IMR-90 (cell line): Measurements from ENCODE around the gene CACNB2. TPM values are rescaled to one million over a fixed set of nuclear protein-coding genes. Genes with fewer than 3 reads are reported as not detected.
A peak's percentile ranks its signal among the peaks of the same experiment; 100 is the strongest.

Source experiments
- ATAC-seq: fragments of 200-7000 bp; cut with Tn5 transposase; 2 replicates; pipeline ENCODE4 v1.9.1; 2020; ENCODE audit warnings: low read depth, mild to moderate bottlenecking, moderate library complexity
- BruUV-seq: library from RNA; stranded (reverse); fragments of 400-500 nt; replicated peaks from 2 replicates; lab custom pipeline; 2021; lab: Mats Ljungman, UMichigan
- CTCF ChIA-PET: fragments of 300-600 bp; formaldehyde crosslinking; extraction: SDS; loops from one replicate; lab custom pipeline; 2021; ENCODE audit warnings: antibody characterized with exemption; lab: Yijun Ruan, JAX
- POLR2A ChIA-PET: fragments of 300-600 bp; sonication (Branson Sonifier 250); formaldehyde crosslinking; loops from one replicate; lab custom pipeline; 2022; ENCODE audit warnings: antibody characterized with exemption; ENCODE audit not compliant: unreplicated experiment; lab: Charles Lee
- DNase-seq: peaks from one replicate; pipeline ENCODE4 v3.0.0; 2013
- H2AFZ ChIP-seq: replicated peaks from 2 replicates; pipeline ENCODE3; 2013; ENCODE audit warnings: low read length, mild to moderate bottlenecking; ENCODE audit not compliant: poor library complexity
- H2AK5ac ChIP-seq: 2 replicates; pipeline ENCODE4 v1.6.1; 2013; ENCODE audit warnings: low read depth, low read length, inconsistent platforms
- H2AK9ac ChIP-seq: replicated peaks from 2 replicates; pipeline ENCODE3; 2013; ENCODE audit warnings: mild to moderate bottlenecking, low read depth, low read length, moderate library complexity; ENCODE audit not compliant: poor library complexity
- H2BK120ac ChIP-seq: 2 replicates; pipeline ENCODE4 v1.6.1; 2013; ENCODE audit warnings: low read depth, low read length, inconsistent platforms
- H2BK15ac ChIP-seq: 3 replicates; pipeline ENCODE4 v1.6.1; 2013; ENCODE audit warnings: low read depth, low read length, inconsistent platforms
- H2BK20ac ChIP-seq: 2 replicates; pipeline ENCODE4 v1.6.1; 2013; ENCODE audit warnings: low read depth, mild to moderate bottlenecking, inconsistent platforms, low read length, moderate library complexity
- H2BK5ac ChIP-seq: 2 replicates; pipeline ENCODE4 v1.6.1; 2013; ENCODE audit warnings: mild to moderate bottlenecking, low read depth, low read length, inconsistent platforms; ENCODE audit not compliant: poor library complexity, severe bottlenecking
- H3K14ac ChIP-seq: replicated peaks from 2 replicates; pipeline ENCODE4 v1.6.1; 2013; ENCODE audit warnings: low read depth, low read length, inconsistent platforms
- H3K18ac ChIP-seq: 2 replicates; pipeline ENCODE4 v1.6.1; 2013; ENCODE audit warnings: low read depth, low read length, control low read depth
- H3K23ac ChIP-seq: 2 replicates; pipeline ENCODE4 v1.6.1; 2013; ENCODE audit warnings: low read depth, low read length, inconsistent platforms
- H3K27ac ChIP-seq: 2 replicates; pipeline ENCODE4 v1.5.1; 2013; ENCODE audit warnings: mild to moderate bottlenecking, control low read depth, low read length; ENCODE audit not compliant: insufficient read depth
- H3K27me3 ChIP-seq: 2 replicates; pipeline ENCODE4 v1.6.1; 2013; ENCODE audit warnings: low read length; ENCODE audit not compliant: control insufficient read depth, insufficient read depth
- H3K36me3 ChIP-seq: 2 replicates; pipeline ENCODE4 v1.6.1; 2013; ENCODE audit warnings: low read length, mixed read lengths; ENCODE audit not compliant: control insufficient read depth, insufficient read depth
- H3K4ac ChIP-seq: 2 replicates; pipeline ENCODE4 v1.6.1; 2013; ENCODE audit warnings: low read depth, low read length, inconsistent platforms
- H3K4me1 ChIP-seq: 2 replicates; pipeline ENCODE4 v1.6.1; 2013; ENCODE audit warnings: low read length, mixed read lengths; ENCODE audit not compliant: control insufficient read depth, insufficient read depth
- H3K4me2 ChIP-seq: 2 replicates; pipeline ENCODE4 v1.6.1; 2013; ENCODE audit warnings: low read depth, mild to moderate bottlenecking, control low read depth, low read length, moderate library complexity
- H3K4me3 ChIP-seq: 2 replicates; pipeline ENCODE4 v1.5.1; 2013; ENCODE audit warnings: low read depth, mild to moderate bottlenecking, control low read depth, low read length, moderate library complexity; ENCODE audit not compliant: insufficient read depth
- H3K56ac ChIP-seq: 2 replicates; pipeline ENCODE4 v1.6.1; 2013; ENCODE audit warnings: low read length, inconsistent platforms; ENCODE audit not compliant: insufficient read depth; ENCODE audit errors: extremely low read depth
- H3K79me1 ChIP-seq, 2 experiments: 2 replicates each; pipeline ENCODE4 v1.6.1; 2013; ENCODE audit warnings: low read length in 2 of 2, inconsistent platforms in 1 of 2, low read depth in 1 of 2
- H3K9ac ChIP-seq: 2 replicates; pipeline ENCODE4 v1.6.1; 2013; ENCODE audit warnings: low read depth, low read length, control low read depth
- H3K9me1 ChIP-seq: 2 replicates; pipeline ENCODE4 v1.6.1; 2013; ENCODE audit warnings: low read length, inconsistent platforms; ENCODE audit not compliant: insufficient read depth
- H3K9me3 ChIP-seq: 2 replicates; pipeline ENCODE4 v1.6.1; 2013; ENCODE audit warnings: low read length; ENCODE audit not compliant: control insufficient read depth, insufficient read depth
- H4K20me1 ChIP-seq: 2 replicates; pipeline ENCODE4 v1.6.1; 2013; ENCODE audit warnings: low read length, inconsistent platforms; ENCODE audit not compliant: insufficient read depth
- H4K5ac ChIP-seq: 2 replicates; pipeline ENCODE4 v1.6.1; 2013; ENCODE audit warnings: mild to moderate bottlenecking, low read depth, low read length, control low read depth
- H4K8ac ChIP-seq, 2 experiments: 2 replicates each; pipeline ENCODE4 v1.6.1; 2013; ENCODE audit warnings: low read depth in 2 of 2, low read length in 2 of 2, control low read depth in 1 of 2, inconsistent platforms in 1 of 2
- H4K91ac ChIP-seq: 2 replicates; pipeline ENCODE4 v1.6.1; 2013; ENCODE audit warnings: low read depth, low read length, inconsistent platforms; ENCODE audit not compliant: insufficient read depth
- RAD21 ChIP-seq: IDR thresholded peaks from 2 replicates; pipeline ENCODE4 v1.6.1; 2012; ENCODE audit warnings: low read length, improper control_type of control experiment
- USF2 ChIP-seq: fragments of 150-350 bp; IDR thresholded peaks from 2 replicates; pipeline ENCODE4 v1.6.1; 2017; ENCODE audit warnings: mild to moderate bottlenecking, antibody characterized with exemption, low read length, low read depth
- WGBS, 2 experiments: methylation state at CpG; one replicate each; pipeline versions ENCODE4 v1.1.5 to v1.1.7; 2013; ENCODE audit warnings: missing lambda C conversion rate in 2 of 2; ENCODE audit not compliant: insufficient read length in 1 of 2; ENCODE audit errors: extremely low coverage in 2 of 2; 5-methylcytosine and 5-hydroxymethylcytosine counted together
- dilution Hi-C: fragments of 300-500 bp; cut with HindIII; formaldehyde crosslinking; loops from one replicate; pipeline ENCODE4 v1.14.3; 2018; ENCODE audit warnings: low sequenced_read_pairs; ENCODE audit not compliant: unreplicated experiment
- in situ Hi-C: fragments of 300-500 bp; cut with MboI; formaldehyde crosslinking; loops from 3 replicates; pipeline ENCODE4 v1.14.3; 2019; ENCODE audit warnings: low sequenced_read_pairs, inconsistent platforms, mixed read lengths
- intact Hi-C: fragments of 100-400 bp; cut with micrococcal nuclease; formaldehyde crosslinking; loops from 2 replicates; pipeline ENCODE4 v1.10.0; 2022
- polyA plus RNA-seq, 3 experiments: library from polyadenylated mRNA; depleted of rRNA; stranded (reverse); fragments of >200 nt; gene quantifications; 2 replicates each; pipeline ENCODE4 v1.2.3, GENCODE V29; 2012; ENCODE audit warnings: low replicate concordance in 1 of 3
- total RNA-seq: library from RNA; depleted of rRNA; stranded (reverse); fragments of >200 nt; gene quantifications from 2 replicates; pipeline ENCODE4 v1.2.3, GENCODE V29; 2012

The CACNB2 gene
- total and polyA plus RNA-seq, 2 of the 4 experiments (the other 2 are of a cell fraction): 0.36 TPM

GRCh38 chr10:18472977-18473376 lies 332.8 kb downstream of the CACNB2 start:
- no TSS peak for BruUV-seq
- peak overlapping the region; percentile 69; the same call in 1 of the 2 replicates for H2BK20ac ChIP-seq
- no peak overlapping the region for H3K4me3 ChIP-seq
- H3K27ac ChIP-seq: no peak overlapping the region
- no peaks in the 10 kb centered on the region for H3K9me3 ChIP-seq
- no peaks in the 10 kb centered on the region for H3K36me3 ChIP-seq
- no peak overlapping the region for H2BK15ac ChIP-seq
- intact Hi-C loops (no loop called here), dilution Hi-C loops (no loop called here), in situ Hi-C loops (no loop called here)
- H3K79me1 ChIP-seq: no peaks in the 10 kb centered on the region
- no peaks in the 10 kb centered on the region for H4K20me1 ChIP-seq
- H4K8ac ChIP-seq: peak overlapping the region in 1 of 2 experiments; percentile 9; a peak in 1 of 4 replicates
- H3K9ac ChIP-seq: no peak overlapping the region
- no peaks in the 10 kb centered on the region for H3K9me1 ChIP-seq
- WGBS, 2 experiments: 80% methylated on average over 1 of the region's 5 CpGs; no CpG with 5 or more reads in 1 of the 2 experiments
- no peak overlapping the region for H3K56ac ChIP-seq
- no peak overlapping the region for H2AK9ac ChIP-seq
- 0 out of 2 replicates have a peak overlapping the region, but pooled peaks have one; percentile 33 for H2AK5ac ChIP-seq
- H4K5ac ChIP-seq: 0 out of 2 replicates have a peak overlapping the region, but pooled peaks have one; percentile 48
- no peak overlapping the region for H2AFZ ChIP-seq
- H3K4me1 ChIP-seq: peaks cover 5% of the 10 kb centered on the region; the same call in 1 of the 2 replicates
- TF ChIP-seq RAD21 (peak; percentile 27; the same call in 1 of the 2 replicates), USF2 (no peak)
- ChIA-PET POLR2A (no interaction called here), CTCF (interaction anchor here (0.5 to 1.8 kb wide), 2 partner anchors 9 to 776 kb away, joined by 4 to 6 read pairs; no protein-coding TSS in a partner anchor)
- ATAC-seq: no peak
- H3K14ac ChIP-seq: no peak overlapping the region
- peak overlapping the region; percentile 55 for H2BK5ac ChIP-seq
- H3K4ac ChIP-seq: no peak overlapping the region
- no peak overlapping the region for H4K91ac ChIP-seq
- H3K27me3 ChIP-seq: no peaks in the 10 kb centered on the region; the same call in 1 of the 2 replicates
- no peak overlapping the region; the same call in 1 of the 2 replicates for H3K4me2 ChIP-seq
- H3K18ac ChIP-seq: peak overlapping the region; percentile 82; the same call in 1 of the 2 replicates
- DNase-seq: no peak
- no peak overlapping the region for H2BK120ac ChIP-seq
- no peak overlapping the region for H3K23ac ChIP-seq
